Mammary epithelial cell (primary cell): Measurements from ENCODE around the gene TRIP12.

ENCODE experiments used
- CTCF ChIP-seq, 2 donors: IDR thresholded peaks in 1 of 2; conservative IDR thresholded peaks in 1 of 2; 2 replicates each; pipeline ENCODE4 v1.5.1; 2011 to 2012; ENCODE audit warnings: inconsistent platforms in 2 of 2, low read length in 2 of 2, mild to moderate bottlenecking in 2 of 2, control low read depth in 1 of 2, low read depth in 1 of 2; ENCODE audit not compliant: insufficient read depth in 1 of 2; ENCODE audit errors: extremely low read depth in 1 of 2
- EZH2 ChIP-seq: IDR thresholded peaks from 2 replicates; pipeline ENCODE4 v1.6.1; 2012; ENCODE audit warnings: low read length, inconsistent platforms, borderline replicate concordance

GRCh38 chr2:229955663-229956062 lies 33.9 kb upstream of the TRIP12 start:
- TF ChIP-seq CTCF (conservative IDR thresholded peaks at IDR 0.05 in 1 of 2, IDR thresholded peaks at IDR 0.05 in 1 of 2; ENCODE audit: extremely low read depth in 1 of 2, insufficient read depth in 1 of 2, low read depth in 1 of 2, low read length in 2 of 2), result no peak
- TF ChIP-seq EZH2, result no peak
